IMR-90 (cell line): ENCODE data around the gene LRG1. TPM values are rescaled to one million over a fixed set of nuclear protein-coding genes. Genes with fewer than 3 reads are reported as not detected.
A peak's percentile ranks its signal among the peaks of the same experiment; 100 is the strongest.

ENCODE experiments used
- ATAC-seq: fragments of 200-7000 bp; cut with Tn5 transposase; 2 replicates; pipeline ENCODE4 v1.9.1; 2020; ENCODE audit warnings: low read depth, mild to moderate bottlenecking, moderate library complexity
- BruUV-seq: library from RNA; stranded (reverse); fragments of 400-500 nt; replicated peaks from 2 replicates; lab custom pipeline; 2021; lab: Mats Ljungman, UMichigan
- CTCF ChIA-PET: fragments of 300-600 bp; formaldehyde crosslinking; extraction: SDS; loops from one replicate; lab custom pipeline; 2021; ENCODE audit warnings: antibody characterized with exemption; lab: Yijun Ruan, JAX
- POLR2A ChIA-PET: fragments of 300-600 bp; sonication (Branson Sonifier 250); formaldehyde crosslinking; loops from one replicate; lab custom pipeline; 2022; ENCODE audit warnings: antibody characterized with exemption; ENCODE audit not compliant: unreplicated experiment; lab: Charles Lee
- DNase-seq: peaks from one replicate; pipeline ENCODE4 v3.0.0; 2013
- H2AFZ ChIP-seq: replicated peaks from 2 replicates; pipeline ENCODE3; 2013; ENCODE audit warnings: low read length, mild to moderate bottlenecking; ENCODE audit not compliant: poor library complexity
- H2AK5ac ChIP-seq: 2 replicates; pipeline ENCODE4 v1.6.1; 2013; ENCODE audit warnings: low read depth, low read length, inconsistent platforms
- H2AK9ac ChIP-seq: replicated peaks from 2 replicates; pipeline ENCODE3; 2013; ENCODE audit warnings: mild to moderate bottlenecking, low read depth, low read length, moderate library complexity; ENCODE audit not compliant: poor library complexity
- H2BK120ac ChIP-seq: 2 replicates; pipeline ENCODE4 v1.6.1; 2013; ENCODE audit warnings: low read depth, low read length, inconsistent platforms
- H2BK15ac ChIP-seq: 3 replicates; pipeline ENCODE4 v1.6.1; 2013; ENCODE audit warnings: low read depth, low read length, inconsistent platforms
- H2BK20ac ChIP-seq: 2 replicates; pipeline ENCODE4 v1.6.1; 2013; ENCODE audit warnings: low read depth, mild to moderate bottlenecking, inconsistent platforms, low read length, moderate library complexity
- H2BK5ac ChIP-seq: 2 replicates; pipeline ENCODE4 v1.6.1; 2013; ENCODE audit warnings: mild to moderate bottlenecking, low read depth, low read length, inconsistent platforms; ENCODE audit not compliant: poor library complexity, severe bottlenecking
- H3K14ac ChIP-seq: replicated peaks from 2 replicates; pipeline ENCODE4 v1.6.1; 2013; ENCODE audit warnings: low read depth, low read length, inconsistent platforms
- H3K18ac ChIP-seq: 2 replicates; pipeline ENCODE4 v1.6.1; 2013; ENCODE audit warnings: low read depth, low read length, control low read depth
- H3K23ac ChIP-seq: 2 replicates; pipeline ENCODE4 v1.6.1; 2013; ENCODE audit warnings: low read depth, low read length, inconsistent platforms
- H3K27ac ChIP-seq: 2 replicates; pipeline ENCODE4 v1.5.1; 2013; ENCODE audit warnings: mild to moderate bottlenecking, control low read depth, low read length; ENCODE audit not compliant: insufficient read depth
- H3K27me3 ChIP-seq: 2 replicates; pipeline ENCODE4 v1.6.1; 2013; ENCODE audit warnings: low read length; ENCODE audit not compliant: control insufficient read depth, insufficient read depth
- H3K36me3 ChIP-seq: 2 replicates; pipeline ENCODE4 v1.6.1; 2013; ENCODE audit warnings: low read length, mixed read lengths; ENCODE audit not compliant: control insufficient read depth, insufficient read depth
- H3K4ac ChIP-seq: 2 replicates; pipeline ENCODE4 v1.6.1; 2013; ENCODE audit warnings: low read depth, low read length, inconsistent platforms
- H3K4me1 ChIP-seq: 2 replicates; pipeline ENCODE4 v1.6.1; 2013; ENCODE audit warnings: low read length, mixed read lengths; ENCODE audit not compliant: control insufficient read depth, insufficient read depth
- H3K4me2 ChIP-seq: 2 replicates; pipeline ENCODE4 v1.6.1; 2013; ENCODE audit warnings: low read depth, mild to moderate bottlenecking, control low read depth, low read length, moderate library complexity
- H3K4me3 ChIP-seq: 2 replicates; pipeline ENCODE4 v1.5.1; 2013; ENCODE audit warnings: low read depth, mild to moderate bottlenecking, control low read depth, low read length, moderate library complexity; ENCODE audit not compliant: insufficient read depth
- H3K56ac ChIP-seq: 2 replicates; pipeline ENCODE4 v1.6.1; 2013; ENCODE audit warnings: low read length, inconsistent platforms; ENCODE audit not compliant: insufficient read depth; ENCODE audit errors: extremely low read depth
- H3K79me1 ChIP-seq, 2 experiments: 2 replicates each; pipeline ENCODE4 v1.6.1; 2013; ENCODE audit warnings: low read length in 2 of 2, inconsistent platforms in 1 of 2, low read depth in 1 of 2
- H3K9ac ChIP-seq: 2 replicates; pipeline ENCODE4 v1.6.1; 2013; ENCODE audit warnings: low read depth, low read length, control low read depth
- H3K9me1 ChIP-seq: 2 replicates; pipeline ENCODE4 v1.6.1; 2013; ENCODE audit warnings: low read length, inconsistent platforms; ENCODE audit not compliant: insufficient read depth
- H3K9me3 ChIP-seq: 2 replicates; pipeline ENCODE4 v1.6.1; 2013; ENCODE audit warnings: low read length; ENCODE audit not compliant: control insufficient read depth, insufficient read depth
- H4K20me1 ChIP-seq: 2 replicates; pipeline ENCODE4 v1.6.1; 2013; ENCODE audit warnings: low read length, inconsistent platforms; ENCODE audit not compliant: insufficient read depth
- H4K5ac ChIP-seq: 2 replicates; pipeline ENCODE4 v1.6.1; 2013; ENCODE audit warnings: mild to moderate bottlenecking, low read depth, low read length, control low read depth
- H4K8ac ChIP-seq, 2 experiments: 2 replicates each; pipeline ENCODE4 v1.6.1; 2013; ENCODE audit warnings: low read depth in 2 of 2, low read length in 2 of 2, control low read depth in 1 of 2, inconsistent platforms in 1 of 2
- H4K91ac ChIP-seq: 2 replicates; pipeline ENCODE4 v1.6.1; 2013; ENCODE audit warnings: low read depth, low read length, inconsistent platforms; ENCODE audit not compliant: insufficient read depth
- CEBPB ChIP-seq: IDR thresholded peaks from 2 replicates; pipeline ENCODE4 v1.6.1; 2012; ENCODE audit warnings: low read depth, low read length, improper control_type of control experiment
- CHD1 ChIP-seq: IDR thresholded peaks from 2 replicates; pipeline ENCODE4 v1.6.1; 2012; ENCODE audit warnings: low read depth, low read length, improper control_type of control experiment
- CTCF ChIP-seq: conservative IDR thresholded peaks from 2 replicates; pipeline ENCODE4 v1.5.1; 2012; ENCODE audit warnings: mild to moderate bottlenecking, low read depth, low read length, improper control_type of control experiment
- MAFK ChIP-seq: IDR thresholded peaks from 2 replicates; pipeline ENCODE4 v1.6.1; 2012; ENCODE audit warnings: low read depth, low read length, improper control_type of control experiment
- POLR2A ChIP-seq: IDR thresholded peaks from 2 replicates; pipeline ENCODE4 v1.6.1; 2012; ENCODE audit warnings: mild to moderate bottlenecking, low read depth, low read length
- RAD21 ChIP-seq: IDR thresholded peaks from 2 replicates; pipeline ENCODE4 v1.6.1; 2012; ENCODE audit warnings: low read length, improper control_type of control experiment
- RCOR1 ChIP-seq: IDR thresholded peaks from 2 replicates; pipeline ENCODE4 v1.6.1; 2012; ENCODE audit warnings: mild to moderate bottlenecking, low read length, improper control_type of control experiment; ENCODE audit not compliant: insufficient replicate concordance
- RFX5 ChIP-seq: IDR thresholded peaks from 2 replicates; pipeline ENCODE4 v1.8.0; 2012; ENCODE audit warnings: low read depth, mild to moderate bottlenecking, low read length, moderate library complexity
- WGBS, 2 experiments: methylation state at CpG; one replicate each; pipeline versions ENCODE4 v1.1.5 to v1.1.7; 2013; ENCODE audit warnings: missing lambda C conversion rate in 2 of 2; ENCODE audit not compliant: insufficient read length in 1 of 2; ENCODE audit errors: extremely low coverage in 2 of 2; 5-methylcytosine and 5-hydroxymethylcytosine counted together
- dilution Hi-C: fragments of 300-500 bp; cut with HindIII; formaldehyde crosslinking; loops from one replicate; pipeline ENCODE4 v1.14.3; 2018; ENCODE audit warnings: low sequenced_read_pairs; ENCODE audit not compliant: unreplicated experiment
- in situ Hi-C: fragments of 300-500 bp; cut with MboI; formaldehyde crosslinking; loops from 3 replicates; pipeline ENCODE4 v1.14.3; 2019; ENCODE audit warnings: low sequenced_read_pairs, inconsistent platforms, mixed read lengths
- intact Hi-C: fragments of 100-400 bp; cut with micrococcal nuclease; formaldehyde crosslinking; loops from 2 replicates; pipeline ENCODE4 v1.10.0; 2022
- polyA plus RNA-seq, 3 experiments: library from polyadenylated mRNA; depleted of rRNA; stranded (reverse); fragments of >200 nt; gene quantifications; 2 replicates each; pipeline ENCODE4 v1.2.3, GENCODE V29; 2012; ENCODE audit warnings: low replicate concordance in 1 of 3
- total RNA-seq: library from RNA; depleted of rRNA; stranded (reverse); fragments of >200 nt; gene quantifications from 2 replicates; pipeline ENCODE4 v1.2.3, GENCODE V29; 2012

LRG1 gene
- total and polyA plus RNA-seq, 2 of the 4 experiments (the other 2 are of a cell fraction): not detected

DNA sequence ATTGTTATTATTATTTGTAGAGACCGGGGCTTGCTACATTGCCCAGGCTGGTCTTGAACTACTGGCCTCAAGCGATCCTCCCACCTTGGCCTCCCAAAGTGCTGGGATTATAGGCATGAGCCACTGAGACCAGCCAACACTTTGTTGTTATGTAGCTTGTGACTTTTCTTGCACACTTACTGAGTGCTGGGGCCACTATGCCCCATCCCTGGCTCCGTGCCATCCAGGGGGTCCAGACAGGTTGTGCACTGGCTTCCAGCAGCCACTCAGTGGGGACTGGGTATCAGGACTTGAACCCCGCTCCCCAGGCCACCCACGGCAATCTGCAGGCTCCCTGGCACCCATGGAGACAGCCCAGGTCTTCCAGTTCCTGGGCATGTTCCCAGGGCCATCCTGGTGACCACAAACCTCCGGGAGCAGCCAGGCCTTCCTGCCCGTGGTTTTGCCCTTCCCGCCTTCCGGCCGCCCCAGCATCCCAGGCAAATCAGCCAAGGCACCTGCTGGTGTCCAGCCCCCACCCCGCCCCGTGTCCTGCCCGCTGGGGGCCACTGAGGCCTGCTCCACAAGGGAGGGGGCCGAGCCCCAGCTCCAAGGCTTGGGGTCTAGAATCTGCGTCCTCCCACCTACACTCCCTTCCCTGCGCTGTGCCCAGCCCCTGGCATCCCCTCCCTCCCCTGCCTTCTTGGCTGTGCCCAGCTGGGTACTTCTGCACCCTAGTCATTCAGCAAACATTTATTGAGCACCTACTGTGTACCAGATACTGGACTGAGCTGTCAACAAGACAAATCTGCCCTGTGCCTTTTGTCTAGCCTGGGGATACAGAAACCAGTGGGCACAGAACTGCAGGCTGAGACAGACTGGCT, 43.4 kb upstream of the LRG1 start:
- BruUV-seq: no TSS peak
- no peak overlapping the region for H2BK15ac ChIP-seq
- no peak overlapping the region for H3K14ac ChIP-seq
- H3K56ac ChIP-seq: no peak overlapping the region
- H4K5ac ChIP-seq: no peak overlapping the region
- H2BK120ac ChIP-seq: no peak overlapping the region
- no peak overlapping the region for H3K4ac ChIP-seq
- no peak overlapping the region for H2AK5ac ChIP-seq
- ChIA-PET POLR2A (no interaction called here), CTCF (no interaction called here)
- no peak overlapping the region for H2BK20ac ChIP-seq
- no peaks in the 10 kb centered on the region for H3K9me1 ChIP-seq
- H2BK5ac ChIP-seq: no peak overlapping the region
- TF ChIP-seq CEBPB (no peak), RAD21 (no peak), RFX5 (no peak), CTCF (no peak), CHD1 (no peak), MAFK (no peak), RCOR1 (no peak), POLR2A (no peak)
- peaks cover 3% of the 10 kb centered on the region; the same call in 1 of the 2 replicates for H3K4me1 ChIP-seq
- no peak overlapping the region for H4K91ac ChIP-seq
- H3K18ac ChIP-seq: no peak overlapping the region
- DNase-seq (no peak), ATAC-seq (no peak)
- intact Hi-C loops (no loop called here), in situ Hi-C loops (no loop called here), dilution Hi-C loops (no loop called here)
- WGBS, 2 experiments: 51% methylated on average over 8 of the region's 16 CpGs; no CpG with 5 or more reads in 1 of the 2 experiments
- no peak overlapping the region for H2AK9ac ChIP-seq
- peaks cover 64% of the 10 kb centered on the region for H3K27me3 ChIP-seq
- no peak overlapping the region for H3K4me3 ChIP-seq
- H2AFZ ChIP-seq: peak overlapping the region; percentile 49
- H3K9ac ChIP-seq: no peak overlapping the region
- H3K9me3 ChIP-seq: no peaks in the 10 kb centered on the region
- H3K4me2 ChIP-seq: no peak overlapping the region
- no peak overlapping the region for H4K8ac ChIP-seq
- no peak overlapping the region for H3K27ac ChIP-seq
- H3K23ac ChIP-seq: no peak overlapping the region
- no peaks in the 10 kb centered on the region; the same call in 1 of the 2 replicates for H4K20me1 ChIP-seq
- H3K36me3 ChIP-seq: no peaks in the 10 kb centered on the region
- no peaks in the 10 kb centered on the region for H3K79me1 ChIP-seq
